ENCODE results near the gene MINAR1. TPM values are rescaled to one million over a fixed set of nuclear protein-coding genes. Genes with fewer than 3 reads are reported as not detected.

Gene MINAR1
- total RNA-seq, 1 donor from 2014 or later = 0.42 TPM

- ChIA-PET POLR2A (interaction anchor here (0.6 kb wide), 1 partner anchor 19 kb away, joined by 7 read pairs; no protein-coding TSS in a partner anchor), CTCF (no interaction called here)
- peaks cover 7% of the 10 kb centered on the region for H3K4me1 Mint-ChIP-seq
- H3K4me3 Mint-ChIP-seq = peak overlapping the region; percentile 13
- ATAC-seq (ENCODE audit: low read depth) (no peak), DNase-seq (no peak)
- no peak overlapping the region for H3K27ac Mint-ChIP-seq
- no peaks in the 10 kb centered on the region for H3K9me3 Mint-ChIP-seq
- no peak for TF ChIP-seq CTCF (IDR thresholded peaks at IDR 0.05)
- intact Hi-C loops (cut with micrococcal nuclease) = no loop called here
- H3K27me3 Mint-ChIP-seq = peaks cover 67% of the 10 kb centered on the region
- H3K36me3 Mint-ChIP-seq (ENCODE audit: low read depth) = no peaks in the 10 kb centered on the region
Observed at GRCh38 chr15:79430901-79431635, 1.1 kb upstream of the MINAR1 start.

- POLR2A ChIA-PET = no interaction called here
- TF ChIP-seq CTCF (IDR thresholded peaks at IDR 0.05) = no peak
Observed at GRCh38 chr15:79432345-79433275, 474 bp downstream of the MINAR1 start.

GRCh38 chr15:79433276-79433990 is 1.3 kb downstream of the MINAR1 start:
- no peaks in the 10 kb centered on the region for H3K9me3 Mint-ChIP-seq
- H3K27ac Mint-ChIP-seq = no peak overlapping the region
- H3K36me3 Mint-ChIP-seq (ENCODE audit: low read depth) = no peaks in the 10 kb centered on the region
- H3K4me1 Mint-ChIP-seq = peaks cover 7% of the 10 kb centered on the region
- no peak for TF ChIP-seq CTCF (IDR thresholded peaks at IDR 0.05)
- CTCF ChIA-PET = no interaction called here
- POLR2A ChIA-PET = no interaction called here
- H3K4me3 Mint-ChIP-seq = no peak overlapping the region
- H3K27me3 Mint-ChIP-seq = peaks cover 60% of the 10 kb centered on the region
- intact Hi-C loops (cut with micrococcal nuclease) = no loop called here
- DNase-seq (no peak), ATAC-seq (ENCODE audit: low read depth) (no peak)

More at GRCh38 chr15:79432345-79433275, 474 bp downstream of the MINAR1 start:
- Mint-ChIP-seq H3K27ac (no peak overlapping the region), H3K9me3 (no peaks in the 10 kb centered on the region), H3K27me3 (peaks cover 65% of the 10 kb centered on the region), H3K36me3 (ENCODE audit: low read depth) (no peaks in the 10 kb centered on the region), H3K4me1 (peaks cover 7% of the 10 kb centered on the region), H3K4me3 (no peak overlapping the region)
- DNase-seq (no peak), ATAC-seq (ENCODE audit: low read depth) (no peak)
- CTCF ChIA-PET = no interaction called here
- intact Hi-C loops (cut with micrococcal nuclease) = no loop called here

- Mint-ChIP-seq H3K4me3 (no peak overlapping the region), H3K9me3 (no peaks in the 10 kb centered on the region), H3K27me3 (peaks cover 53% of the 10 kb centered on the region), H3K36me3 (ENCODE audit: low read depth) (no peaks in the 10 kb centered on the region), H3K27ac (no peak overlapping the region), H3K4me1 (peaks cover 7% of the 10 kb centered on the region)
- intact Hi-C loops (cut with micrococcal nuclease) = no loop called here
- CTCF ChIA-PET = no interaction called here
- POLR2A ChIA-PET = no interaction called here
- TF ChIP-seq CTCF (IDR thresholded peaks at IDR 0.05) = no peak
- no peak for ATAC-seq (ENCODE audit: low read depth)
- no peak for DNase-seq
Observed at GRCh38 chr15:79434361-79434760, 2.2 kb downstream of the MINAR1 start.
